COLO668 (cell line): ENCODE results near the gene ZNF586.
"Not testable (repeated sequence)": the region's sequence is repeated elsewhere in the genome, so short reads cannot be mapped to it uniquely, and the experiment has no call there.

Experiments used
- DNase-seq: peaks from one replicate; lab custom pipeline; 2025; ENCODE audit not compliant: unreplicated experiment; lab: John Stamatoyannopoulos, UW

ZNF586 gene

GRCh38 chr19:57769345-57770131, at the start of gene ZNF586:
ZNF586 (plus strand) TSS chr19:57769676; CDS start chr19:57769843, 167 bp downstream.
- peak; percentile 91 for DNase-seq

- DNase-seq, result no peak
Observed at GRCh38 chr19:57719901-57720519, 49.5 kb upstream of the ZNF586 start.

GRCh38 chr19:57720878-57721277, 48.6 kb upstream of the ZNF586 start:
- DNase-seq, result no peak

- DNase-seq, result not testable (repeated sequence)
Observed at GRCh38 chr19:57738320-57738719, 31.2 kb upstream of the ZNF586 start.

- not testable (repeated sequence) for DNase-seq
Observed at GRCh38 chr19:57738770-57739169, 30.7 kb upstream of the ZNF586 start.

- peak; percentile 74 for DNase-seq
Observed at GRCh38 chr19:57746580-57747471, 22.6 kb upstream of the ZNF586 start, which contains the start of gene ZNF776. ZNF776 (plus strand) TSS chr19:57746815; CDS start chr19:57747059, 244 bp downstream.

- DNase-seq, result peak; percentile 10
Observed at GRCh38 chr19:57747472-57747807, 22.0 kb upstream of the ZNF586 start.

GRCh38 chr19:57748029-57748428, 21.4 kb upstream of the ZNF586 start:
- DNase-seq, result no peak

- no peak for DNase-seq
Observed at GRCh38 chr19:57754091-57754673, 15.3 kb upstream of the ZNF586 start.

GRCh38 chr19:57755031-57755430, 14.4 kb upstream of the ZNF586 start:
- DNase-seq, result no peak

GRCh38 chr19:57757941-57758340, 11.5 kb upstream of the ZNF586 start:
- DNase-seq, result no peak

GRCh38 chr19:57759096-57759495, 10.4 kb upstream of the ZNF586 start:
- no peak for DNase-seq

GRCh38 chr19:57771417-57771816, 1.9 kb downstream of the ZNF586 start:
- no peak for DNase-seq

- no peak for DNase-seq
Observed at GRCh38 chr19:57773488-57773887, 4.0 kb downstream of the ZNF586 start.

GRCh38 chr19:57776764-57777296, 7.4 kb downstream of the ZNF586 start:
- DNase-seq, result no peak

GRCh38 chr19:57778336-57778735, 8.9 kb downstream of the ZNF586 start:
- DNase-seq, result no peak

- no peak for DNase-seq
Observed at GRCh38 chr19:57779220-57779845, 9.9 kb downstream of the ZNF586 start.

GRCh38 chr19:57786286-57786685, 16.8 kb downstream of the ZNF586 start:
- DNase-seq, result no peak

- DNase-seq, result no peak
Observed at GRCh38 chr19:57786906-57787305, 17.4 kb downstream of the ZNF586 start.

GRCh38 chr19:57788114-57788692, 18.7 kb downstream of the ZNF586 start:
- no peak for DNase-seq
